ENCODE data around the gene ZNF808. TPM values are rescaled to one million over a fixed set of nuclear protein-coding genes. Genes with fewer than 3 reads are reported as not detected.
"Not testable (repeated sequence)": the region's sequence is repeated elsewhere in the genome, so short reads cannot be mapped to it uniquely, and the experiment has no call there.

The ZNF808 gene
- polyA plus RNA-seq, 1 experiment = 7.7 TPM

DNA sequence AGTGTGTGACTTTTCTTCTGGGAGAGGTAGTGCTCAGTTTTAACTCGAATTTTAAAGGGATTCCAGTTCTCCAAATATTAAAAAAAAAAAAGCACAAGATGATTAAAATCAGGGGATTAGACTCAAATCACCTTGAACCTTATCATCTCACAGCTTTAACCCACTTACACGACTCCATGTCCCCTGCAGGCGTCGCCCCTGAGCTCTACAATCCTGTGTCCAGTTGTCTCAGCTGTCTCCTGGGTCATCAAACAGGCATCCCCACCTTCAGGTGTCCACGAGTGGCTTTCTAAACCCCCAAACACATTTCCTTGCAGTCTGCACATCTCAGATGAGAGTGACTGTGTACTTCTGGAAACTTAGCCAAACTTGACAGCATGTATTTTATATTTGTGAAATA lies 14.1 kb downstream of the ZNF808 start:
- POLR2A ChIA-PET = no interaction called here
- Histone ChIP-seq H3K9me3 (ENCODE audit: control insufficient read depth, insufficient read depth, low read length) (peaks cover 43% of the 10 kb centered on the region), H3K4me3 (ENCODE audit: low read depth, low read length) (no peak overlapping the region), H3K27me3 (ENCODE audit: control insufficient read depth, insufficient read depth, low read length) (no peaks in the 10 kb centered on the region), H3K27ac (ENCODE audit: low read depth, low read length) (no peak overlapping the region)
- no peak for DNase-seq (ENCODE audit: low read depth, low spot score)
- CTCF ChIA-PET = interaction anchor here (0.5 kb wide), 1 partner anchor 153 kb away, joined by 3 read pairs; no protein-coding TSS in a partner anchor
- TF ChIP-seq, protein P1, sequence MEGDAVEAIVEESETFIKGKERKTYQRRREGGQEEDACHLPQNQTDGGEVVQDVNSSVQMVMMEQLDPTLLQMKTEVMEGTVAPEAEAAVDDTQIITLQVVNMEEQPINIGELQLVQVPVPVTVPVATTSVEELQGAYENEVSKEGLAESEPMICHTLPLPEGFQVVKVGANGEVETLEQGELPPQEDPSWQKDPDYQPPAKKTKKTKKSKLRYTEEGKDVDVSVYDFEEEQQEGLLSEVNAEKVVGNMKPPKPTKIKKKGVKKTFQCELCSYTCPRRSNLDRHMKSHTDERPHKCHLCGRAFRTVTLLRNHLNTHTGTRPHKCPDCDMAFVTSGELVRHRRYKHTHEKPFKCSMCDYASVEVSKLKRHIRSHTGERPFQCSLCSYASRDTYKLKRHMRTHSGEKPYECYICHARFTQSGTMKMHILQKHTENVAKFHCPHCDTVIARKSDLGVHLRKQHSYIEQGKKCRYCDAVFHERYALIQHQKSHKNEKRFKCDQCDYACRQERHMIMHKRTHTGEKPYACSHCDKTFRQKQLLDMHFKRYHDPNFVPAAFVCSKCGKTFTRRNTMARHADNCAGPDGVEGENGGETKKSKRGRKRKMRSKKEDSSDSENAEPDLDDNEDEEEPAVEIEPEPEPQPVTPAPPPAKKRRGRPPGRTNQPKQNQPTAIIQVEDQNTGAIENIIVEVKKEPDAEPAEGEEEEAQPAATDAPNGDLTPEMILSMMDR (IDR thresholded peaks at IDR 0.05; ENCODE audit: low read depth, low read length) = no peak

DNA sequence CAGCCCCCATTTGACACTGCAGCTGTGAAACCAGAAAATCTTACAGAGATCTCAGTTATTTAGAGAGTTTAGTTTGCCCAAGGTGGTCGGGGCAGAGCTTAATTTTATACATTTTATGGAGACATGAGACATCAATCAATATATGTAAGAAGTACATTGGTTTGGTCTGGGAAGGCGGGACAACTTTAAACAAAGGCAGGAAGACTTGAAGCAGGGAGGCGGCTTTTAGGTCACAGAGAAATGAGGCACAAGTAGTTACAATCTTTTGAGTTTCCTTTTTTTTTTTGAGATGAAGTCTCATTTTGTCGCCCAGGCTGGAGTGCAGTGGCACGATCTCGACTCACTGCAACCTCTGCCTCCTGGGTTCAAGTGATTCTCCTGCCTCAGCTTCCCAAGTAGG lies 15.1 kb downstream of the ZNF808 start:
- POLR2A ChIA-PET; H3K27me3 ChIP-seq (ENCODE audit: control insufficient read depth, insufficient read depth, low read length); H3K27ac ChIP-seq (ENCODE audit: low read depth, low read length); DNase-seq (ENCODE audit: low read depth, low spot score); H3K4me3 ChIP-seq (ENCODE audit: low read depth, low read length): not testable (repeated sequence)
- H3K9me3 ChIP-seq (ENCODE audit: control insufficient read depth, insufficient read depth, low read length) = peaks cover 48% of the 10 kb centered on the region
- CTCF ChIA-PET = interaction anchor here (0.6 kb wide), 1 partner anchor 35 kb away, joined by 4 read pairs; no protein-coding TSS in a partner anchor

DNA sequence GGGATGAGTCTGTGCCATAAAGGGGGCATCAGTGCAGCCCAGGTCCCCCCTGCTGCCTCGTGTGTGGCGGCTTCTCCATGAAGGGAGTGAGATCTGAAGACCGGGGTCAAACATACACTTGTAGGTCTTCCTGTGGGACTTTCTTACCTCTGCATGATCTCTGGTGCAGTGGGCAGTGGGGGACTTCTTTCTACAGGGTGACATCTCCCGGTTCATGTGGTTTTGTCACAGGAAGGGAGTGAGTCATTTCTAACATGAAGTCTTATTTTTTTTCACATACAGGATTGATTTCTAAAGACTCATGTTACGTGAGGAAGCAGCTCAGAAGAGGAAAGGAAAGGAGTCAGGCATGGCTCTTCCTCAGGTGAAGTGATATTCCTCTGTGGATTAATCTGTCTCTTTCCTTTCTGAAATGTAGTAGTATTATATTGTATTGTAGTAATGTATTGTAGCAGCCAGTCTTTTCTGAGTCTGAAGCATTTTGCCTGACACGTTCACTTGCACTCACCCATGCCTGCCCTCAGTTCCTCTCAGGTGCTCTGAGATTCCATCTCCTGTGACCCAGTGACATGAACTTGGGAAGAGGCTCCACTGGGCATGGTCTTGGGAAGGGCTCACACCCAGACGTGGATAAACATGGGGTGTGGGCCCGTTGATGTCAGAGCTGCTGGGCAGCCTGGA lies 15.7 kb downstream of the ZNF808 start:
- TF ChIP-seq, protein P1 (IDR thresholded peaks at IDR 0.05; ENCODE audit: low read depth, low read length) = no peak
- Histone ChIP-seq H3K4me3 (ENCODE audit: low read depth, low read length) (no peak overlapping the region), H3K27ac (ENCODE audit: low read depth, low read length) (no peak overlapping the region), H3K9me3 (ENCODE audit: control insufficient read depth, insufficient read depth, low read length) (peaks cover 45% of the 10 kb centered on the region), H3K27me3 (ENCODE audit: control insufficient read depth, insufficient read depth, low read length) (no peaks in the 10 kb centered on the region)
- ChIA-PET POLR2A (no interaction called here), CTCF (interaction anchor here (0.6 kb wide), 1 partner anchor 35 kb away, joined by 4 read pairs; no protein-coding TSS in a partner anchor)
- DNase-seq (ENCODE audit: low read depth, low spot score) = no peak

DNA sequence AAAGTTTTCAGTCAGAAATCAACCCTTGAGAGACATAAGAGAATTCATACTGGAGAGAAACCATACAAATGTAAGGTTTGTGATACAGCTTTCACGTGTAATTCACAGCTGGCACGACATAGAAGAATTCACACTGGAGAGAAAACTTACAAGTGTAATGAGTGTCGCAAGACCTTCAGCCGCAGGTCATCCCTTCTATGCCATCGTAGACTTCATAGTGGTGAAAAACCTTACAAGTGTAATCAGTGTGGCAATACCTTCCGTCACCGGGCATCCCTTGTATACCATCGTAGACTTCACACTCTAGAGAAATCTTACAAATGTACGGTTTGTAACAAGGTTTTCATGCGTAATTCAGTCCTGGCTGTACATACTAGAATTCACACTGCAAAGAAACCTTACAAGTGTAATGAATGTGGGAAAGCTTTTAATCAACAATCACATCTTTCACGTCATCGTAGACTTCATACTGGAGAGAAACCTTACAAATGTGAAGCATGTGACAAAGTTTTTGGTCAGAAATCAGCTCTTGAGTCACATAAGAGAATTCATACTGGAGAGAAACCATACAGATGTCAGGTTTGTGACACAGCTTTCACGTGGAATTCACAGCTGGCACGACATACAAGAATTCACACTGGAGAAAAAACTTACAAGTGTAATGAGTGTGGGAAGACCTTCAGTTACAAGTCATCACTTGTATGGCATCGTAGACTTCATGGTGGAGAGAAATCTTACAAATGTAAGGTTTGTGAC lies 26.9 kb downstream of the ZNF808 start:
- POLR2A ChIA-PET = no interaction called here
- no peaks in the 10 kb centered on the region for H3K27me3 ChIP-seq (ENCODE audit: control insufficient read depth, insufficient read depth, low read length)
- CTCF ChIA-PET = no interaction called here
- no peak for DNase-seq (ENCODE audit: low read depth, low spot score)
- peaks cover 71% of the 10 kb centered on the region for H3K9me3 ChIP-seq (ENCODE audit: control insufficient read depth, insufficient read depth, low read length)
- no peak overlapping the region for H3K4me3 ChIP-seq (ENCODE audit: low read depth, low read length)
- H3K27ac ChIP-seq (ENCODE audit: low read depth, low read length) = no peak overlapping the region
- TF ChIP-seq, protein P1 (IDR thresholded peaks at IDR 0.05; ENCODE audit: low read depth, low read length) = no peak

DNA sequence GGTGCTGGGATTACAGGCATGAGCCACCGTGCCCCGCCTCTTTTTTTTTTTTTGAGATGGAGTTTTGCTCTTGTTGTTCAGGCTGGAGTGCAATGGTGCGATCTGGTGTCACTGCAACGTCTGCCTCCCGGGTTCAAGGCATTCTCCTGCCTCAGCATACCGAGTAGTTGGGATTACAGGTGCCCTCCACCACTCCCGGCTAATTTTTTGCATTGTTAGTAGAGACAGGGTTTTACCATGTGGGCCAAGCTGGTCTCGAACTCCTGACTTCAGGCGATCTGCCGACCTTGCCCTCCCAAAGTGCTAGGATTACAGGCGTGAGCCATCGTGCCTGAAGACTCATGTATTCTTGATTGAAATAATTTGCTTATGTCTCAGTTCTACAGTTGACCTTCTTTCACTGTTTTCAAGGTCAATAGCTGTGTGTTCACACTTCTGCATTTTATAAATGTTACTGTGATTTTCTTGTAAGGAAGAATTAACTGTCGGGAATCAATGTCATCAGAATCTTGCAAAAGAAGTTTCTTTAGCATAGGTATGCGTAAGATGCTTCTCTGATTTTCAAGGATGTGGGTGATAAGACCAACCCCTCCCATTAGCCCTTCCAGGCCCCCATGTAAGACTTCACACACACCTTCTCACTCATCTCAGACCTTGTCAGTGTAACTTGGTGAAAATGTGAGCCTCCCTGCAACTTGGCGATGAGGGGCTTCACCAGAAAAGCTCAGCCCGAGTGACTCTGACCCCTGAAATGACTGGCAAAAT lies 29.9 kb downstream of the ZNF808 start:
- no peak for DNase-seq (ENCODE audit: low read depth, low spot score)
- TF ChIP-seq, protein P1 (IDR thresholded peaks at IDR 0.05; ENCODE audit: low read depth, low read length) = no peak
- CTCF ChIA-PET = interaction anchor here (0.6 kb wide), 1 partner anchor 15 kb away, joined by 4 read pairs; no protein-coding TSS in a partner anchor
- no peak overlapping the region for H3K4me3 ChIP-seq (ENCODE audit: low read depth, low read length)
- peaks cover 72% of the 10 kb centered on the region for H3K9me3 ChIP-seq (ENCODE audit: control insufficient read depth, insufficient read depth, low read length)
- POLR2A ChIA-PET = no interaction called here
- H3K27me3 ChIP-seq (ENCODE audit: control insufficient read depth, insufficient read depth, low read length) = no peaks in the 10 kb centered on the region
- H3K27ac ChIP-seq (ENCODE audit: low read depth, low read length) = no peak overlapping the region

DNA sequence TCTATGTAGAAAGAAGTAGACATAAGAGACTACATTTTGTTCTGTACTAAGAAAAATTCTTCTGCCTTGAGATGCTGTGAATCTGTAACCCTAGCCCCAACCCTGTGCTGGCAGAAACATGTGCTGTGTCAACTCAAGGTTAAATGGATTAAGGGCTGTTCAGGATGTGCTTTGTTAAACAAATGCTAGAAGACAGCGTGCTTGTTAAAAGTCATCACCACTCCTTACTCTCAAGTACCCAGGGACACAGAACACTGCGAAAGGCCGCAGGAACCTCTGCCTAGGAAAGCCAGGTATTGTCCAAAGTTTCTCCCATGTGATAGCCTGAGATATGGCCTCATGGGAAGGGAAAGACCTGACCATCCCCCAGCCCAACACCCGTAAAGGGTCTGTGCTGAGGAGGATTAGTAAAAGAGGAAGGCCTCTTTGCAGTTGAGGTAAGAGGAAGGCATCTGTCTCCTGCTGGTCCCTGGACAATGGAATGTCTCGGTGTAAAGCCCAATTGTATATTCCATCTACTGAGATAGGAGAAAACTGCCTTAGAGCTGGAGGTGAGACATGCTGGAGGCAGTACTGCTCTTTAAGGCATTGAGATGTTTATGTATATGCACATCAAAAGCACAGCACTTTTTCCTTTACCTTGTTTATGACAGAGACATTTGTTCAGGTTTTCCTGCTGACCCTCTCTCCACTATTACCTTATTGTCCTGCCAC lies 31.4 kb downstream of the ZNF808 start:
- peaks cover 82% of the 10 kb centered on the region for H3K9me3 ChIP-seq (ENCODE audit: control insufficient read depth, insufficient read depth, low read length)
- H3K4me3 ChIP-seq (ENCODE audit: low read depth, low read length); H3K27ac ChIP-seq (ENCODE audit: low read depth, low read length); POLR2A ChIA-PET; CTCF ChIA-PET; H3K27me3 ChIP-seq (ENCODE audit: control insufficient read depth, insufficient read depth, low read length); DNase-seq (ENCODE audit: low read depth, low spot score): not testable (repeated sequence)

DNA sequence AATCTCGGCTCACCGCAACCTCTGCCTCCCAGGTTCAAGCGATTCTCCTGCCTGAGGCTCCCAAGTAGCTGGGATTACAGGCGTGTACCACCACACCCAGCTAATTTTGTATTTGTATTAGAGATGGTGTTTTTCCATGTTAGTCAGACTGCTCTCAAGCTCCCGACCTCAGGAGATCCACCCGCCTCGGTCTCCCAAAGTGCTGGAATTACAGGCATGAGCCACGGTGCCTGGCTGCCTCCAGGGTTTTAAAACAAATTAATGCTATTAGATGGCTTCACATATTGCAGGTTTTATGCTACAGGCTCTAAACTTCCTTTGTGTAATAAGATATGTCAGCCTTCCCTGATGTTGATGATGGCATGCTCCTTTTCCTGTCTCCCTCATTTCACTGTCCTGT lies 34.1 kb downstream of the ZNF808 start:
- H3K4me3 ChIP-seq (ENCODE audit: low read depth, low read length); POLR2A ChIA-PET; CTCF ChIA-PET; H3K27ac ChIP-seq (ENCODE audit: low read depth, low read length); H3K27me3 ChIP-seq (ENCODE audit: control insufficient read depth, insufficient read depth, low read length); DNase-seq (ENCODE audit: low read depth, low spot score): not testable (repeated sequence)
- H3K9me3 ChIP-seq (ENCODE audit: control insufficient read depth, insufficient read depth, low read length) = peaks cover 74% of the 10 kb centered on the region
